HepG2 (cell line): ENCODE results near the gene KCNK10. TPM values are rescaled to one million over a fixed set of nuclear protein-coding genes. Genes with fewer than 3 reads are reported as not detected.

Source experiments
- ATAC-seq: fragments of 200-7000 bp; cut with Tn5 transposase; 3 replicates; pipeline ENCODE4 v1.9.1; 2020; ENCODE audit warnings: mild to moderate bottlenecking, moderate library complexity
- BruUV-seq: library from RNA; stranded (reverse); fragments of 400-500 nt; replicated peaks from 2 replicates; lab custom pipeline; 2021; lab: Mats Ljungman, UMichigan
- CTCF ChIA-PET: fragments of 300-600 bp; formaldehyde crosslinking; extraction: SDS; loops from one replicate; lab custom pipeline; 2021; ENCODE audit warnings: low total read pairs, inconsistent platforms, low intra/inter-chr PET ratio; lab: Yijun Ruan, JAX
- POLR2A ChIA-PET: fragments of 350-600 bp; sonication (Branson Sonifier 250); formaldehyde crosslinking; loops from one replicate; lab custom pipeline; 2020; ENCODE audit warnings: antibody characterized with exemption, inconsistent platforms; lab: Yijun Ruan, JAX
- DNase-seq: peaks from one replicate; pipeline ENCODE4 v3.0.0-alpha.2; 2015; ENCODE audit warnings: low spot score
- FAIRE-seq: peaks from 3 replicates; lab custom pipeline; 2011; peaks lifted over from hg19 to GRCh38; lab: Jason Lieb, UNC
- H2AFZ ChIP-seq: one replicate; pipeline ENCODE4 v1.6.1; 2011; ENCODE audit warnings: low read length, inconsistent platforms
- H3K27ac ChIP-seq: fragments of 300-600 bp; 3 replicates; pipeline ENCODE4 v1.8.0; 2011; ENCODE audit warnings: mixed run types, mild to moderate bottlenecking, mixed read lengths, low read length, inconsistent platforms; ENCODE audit not compliant: insufficient read depth; ENCODE audit errors: extremely low read length
- H3K27me3 ChIP-seq, 2 experiments: fragments of 200-600 bp in 1 of 2; 2 replicates in 1 of 2; 3 replicates in 1 of 2; pipeline versions ENCODE4 v1.6.0 to v1.8.0; 2011; ENCODE audit warnings: low read length in 2 of 2, mild to moderate bottlenecking in 2 of 2, moderate library complexity in 2 of 2, inconsistent platforms in 1 of 2; ENCODE audit not compliant: insufficient read depth in 2 of 2, control insufficient read depth in 1 of 2
- H3K36me3 ChIP-seq, 2 experiments: fragments of 200-600 bp in 1 of 2; replicated peaks in 1 of 2; 2 replicates in 1 of 2; 3 replicates in 1 of 2; pipeline versions ENCODE4 v1.5.1 to v1.8.0; 2011; ENCODE audit warnings: low read length in 2 of 2, inconsistent platforms in 1 of 2; ENCODE audit not compliant: insufficient read depth in 2 of 2, control insufficient read depth in 1 of 2
- H3K4me1 ChIP-seq: 2 replicates; pipeline ENCODE4 v1.5.1; 2012; ENCODE audit warnings: low read length, inconsistent platforms; ENCODE audit not compliant: insufficient read depth
- H3K4me2 ChIP-seq: 2 replicates; pipeline ENCODE4 v1.6.0; 2011; ENCODE audit warnings: low read depth, low read length, inconsistent platforms
- H3K4me3 ChIP-seq, 3 experiments: fragments of 200-600 bp in 1 of 3; sonication (generic), shearing (Covaris generic) in 1 of 3; replicated peaks in 1 of 3; 2 replicates each; pipeline ENCODE4 v1.5.1; 2011 to 2016; ENCODE audit warnings: low read length in 3 of 3, inconsistent platforms in 2 of 3, low read depth in 2 of 3, mild to moderate bottlenecking in 2 of 3, control low read depth in 1 of 3, mixed read lengths in 1 of 3; ENCODE audit not compliant: insufficient read depth in 1 of 3
- H3K79me2 ChIP-seq: one replicate; pipeline ENCODE4 v1.6.1; 2011; ENCODE audit warnings: low read length, inconsistent platforms; ENCODE audit not compliant: insufficient read depth
- H3K9ac ChIP-seq: 2 replicates; pipeline ENCODE4 v1.6.0; 2011; ENCODE audit warnings: mild to moderate bottlenecking, low read depth, low read length, inconsistent platforms; ENCODE audit not compliant: insufficient read depth
- H3K9me3 ChIP-seq: 2 replicates; pipeline ENCODE4 v1.5.1; 2012; ENCODE audit warnings: mild to moderate bottlenecking, low read length
- H4K20me1 ChIP-seq: 2 replicates; pipeline ENCODE4 v1.6.0; 2011; ENCODE audit warnings: inconsistent platforms, mild to moderate bottlenecking, low read length, moderate library complexity; ENCODE audit not compliant: insufficient read depth
- ARHGAP35 ChIP-seq: sonication (generic); formaldehyde crosslinking; IDR thresholded peaks from 2 replicates; pipeline ENCODE4 v1.9.0; 2022; ENCODE audit warnings: mild to moderate bottlenecking, inconsistent platforms, moderate library complexity, missing genetic modification reagents, borderline replicate concordance
- ATRX ChIP-seq: sonication (generic); formaldehyde crosslinking; IDR thresholded peaks from 2 replicates; pipeline ENCODE4 v1.4.0; 2020; ENCODE audit warnings: missing genetic modification reagents, borderline replicate concordance
- E2F5 ChIP-seq: sonication (generic); formaldehyde crosslinking; conservative IDR thresholded peaks from 2 replicates; pipeline ENCODE4 v1.4.0; 2020; ENCODE audit warnings: missing genetic modification reagents
- GRHL1 ChIP-seq: sonication (generic); formaldehyde crosslinking; conservative IDR thresholded peaks from 2 replicates; pipeline ENCODE4 v1.8.0; 2022; ENCODE audit warnings: missing genetic modification reagents
- HMG20B ChIP-seq: conservative IDR thresholded peaks from 2 replicates; pipeline ENCODE4 v1.6.1; 2016; ENCODE audit warnings: missing genetic modification reagents, missing compliant biosample characterization
- HNRNPLL ChIP-seq: fragments of 200-400 bp; formaldehyde crosslinking; IDR thresholded peaks from 2 replicates; pipeline ENCODE4 v1.6.1; 2017; ENCODE audit warnings: mild to moderate bottlenecking, low read depth, low read length; ENCODE audit not compliant: poor library complexity, severe bottlenecking
- NR2F1 ChIP-seq, 2 experiments: fragments of 450-650 bp in 1 of 2; formaldehyde crosslinking in 1 of 2; IDR thresholded peaks; 2 replicates each; pipeline versions ENCODE4 v1.5.0 to v1.6.1; 2016 to 2020; ENCODE audit warnings: mild to moderate bottlenecking in 1 of 2, missing compliant biosample characterization in 1 of 2, missing genetic modification reagents in 1 of 2, moderate library complexity in 1 of 2
- SALL1 ChIP-seq: sonication (generic); formaldehyde crosslinking; IDR thresholded peaks from 2 replicates; pipeline ENCODE4 v1.8.0; 2022; ENCODE audit warnings: mild to moderate bottlenecking, missing genetic modification reagents
- TOPORS ChIP-seq: sonication (generic); formaldehyde crosslinking; IDR thresholded peaks from 2 replicates; pipeline ENCODE4 v1.8.0; 2023; ENCODE audit warnings: mild to moderate bottlenecking, missing genetic modification reagents
- ZBTB38 ChIP-seq: sonication (generic); formaldehyde crosslinking; IDR thresholded peaks from 2 replicates; pipeline ENCODE4 v1.5.1; 2020; ENCODE audit warnings: mild to moderate bottlenecking, missing genetic modification reagents
- ZNF263 ChIP-seq: sonication (generic); formaldehyde crosslinking; IDR thresholded peaks from 2 replicates; pipeline ENCODE4 v1.4.0; 2020; ENCODE audit warnings: missing genetic modification reagents
- ZNF644 ChIP-seq: IDR thresholded peaks from 2 replicates; pipeline ENCODE4 v1.6.1; 2016; ENCODE audit warnings: low read depth
- ZSCAN21 ChIP-seq: sonication (generic); formaldehyde crosslinking; IDR thresholded peaks from 2 replicates; pipeline ENCODE4 v1.8.0; 2022; ENCODE audit warnings: mild to moderate bottlenecking, missing genetic modification reagents, moderate library complexity, borderline replicate concordance
- WGBS: methylation state at CpG from one replicate; pipeline ENCODE4 v1.1.6; 2017; ENCODE audit warnings: low lambda C conversion rate; 5-methylcytosine and 5-hydroxymethylcytosine counted together
- in situ Hi-C: cut with HindIII; loops from 2 replicates; pipeline ENCODE4 v1.10.0; 2017; ENCODE audit warnings: low pct_unique_long_range_greater_than_20kb; ENCODE audit not compliant: extremely low pct_ligation_motif_present
- intact Hi-C: fragments of 100-400 bp; cut with micrococcal nuclease; formaldehyde crosslinking; loops from one replicate; pipeline ENCODE4 v1.10.0; 2022; ENCODE audit not compliant: unreplicated experiment
- polyA plus RNA-seq, 8 experiments: library from polyadenylated mRNA; depleted of rRNA in 3 of 8; stranded (reverse) in 7 of 8; unstranded in 1 of 8; fragments of >200 nt; fragmentation: Illumina TruSeq in 4 of 8; extraction: Trizol in 4 of 8; gene quantifications; 2 replicates each; pipeline versions ENCODE4 v1.2.1 to v1.2.3, GENCODE V29; 2011 to 2016; ENCODE audit warnings: low read depth in 4 of 8, missing spikeins in 1 of 8, mixed read lengths in 1 of 8; ENCODE audit not compliant: insufficient read depth in 1 of 8
- total RNA-seq, 5 experiments: library from RNA; depleted of rRNA; stranded (reverse); fragments of >200 nt; fragmentation: Illumina TruSeq; extraction: Trizol; gene quantifications; 2 replicates each; pipeline ENCODE4 v1.2.3, GENCODE V29; 2016; ENCODE audit warnings: low read depth in 1 of 5

Gene KCNK10
- total and polyA plus RNA-seq, 2 of the 13 experiments (the other 11 are each of a cell fraction or from before 2014, with no cell fraction given): not detected

- in situ Hi-C loops: no loop called here
- Histone ChIP-seq H3K27ac (no peak overlapping the region), H3K4me3 (no peak overlapping the region), H3K4me2 (no peak overlapping the region), H2AFZ (no peak overlapping the region), H3K27me3 (no peaks in the 10 kb centered on the region), H3K9me3 (no peaks in the 10 kb centered on the region), H3K9ac (no peak overlapping the region), H3K36me3 (no peaks in the 10 kb centered on the region), H4K20me1 (no peaks in the 10 kb centered on the region), H3K4me1 (no peaks in the 10 kb centered on the region), H3K79me2 (no peaks in the 10 kb centered on the region)
- FAIRE-seq (no peak), ATAC-seq (no peak), DNase-seq (no peak)
- 31% methylated on average over 6 of the region's 6 CpGs for WGBS
- POLR2A ChIA-PET: no interaction called here
- CTCF ChIA-PET: no interaction called here
- intact Hi-C loops: no loop called here
- BruUV-seq: no TSS peak
- no peak for TF ChIP-seq GRHL1 (CRISPR knock-in tag)
- no peak for TF ChIP-seq ARHGAP35 (CRISPR knock-in tag)
- TF ChIP-seq HMG20B (CRISPR knock-in tag): no peak
- no peak for TF ChIP-seq ZBTB38
- no peak for TF ChIP-seq HNRNPLL
- no peak for TF ChIP-seq SALL1
- TF ChIP-seq NR2F1 (CRISPR knock-in tag; IDR thresholded peaks at IDR 0.05): no peak
- TF ChIP-seq ATRX (CRISPR knock-in tag): no peak
- TF ChIP-seq ZNF644 (CRISPR knock-in tag): no peak
- TF ChIP-seq ZNF263: no peak
- TF ChIP-seq TOPORS (CRISPR knock-in tag): no peak
- no peak for TF ChIP-seq E2F5 (CRISPR knock-in tag)
- no peak for TF ChIP-seq ZSCAN21 (CRISPR knock-in tag)
Measured at GRCh38 chr14:88312257-88312656, 10.8 kb downstream of the KCNK10 start.
